H1 (cell line): ENCODE data around the gene RPLP2. TPM values are rescaled to one million over a fixed set of nuclear protein-coding genes. Genes with fewer than 3 reads are reported as not detected.

Source experiments
- CTCF ChIA-PET: fragments of 300-600 bp; sonication (Branson Sonifier 250); formaldehyde crosslinking; loops from one replicate; lab custom pipeline; 2021; ENCODE audit not compliant: partially characterized antibody; lab: Charles Lee
- POLR2A ChIA-PET: fragments of 300-600 bp; sonication (Branson Sonifier 250); formaldehyde crosslinking; loops from one replicate; lab custom pipeline; 2021; ENCODE audit warnings: inconsistent platforms; ENCODE audit not compliant: partially characterized antibody; lab: Charles Lee
- DNase-seq, 2 experiments: peaks; one replicate each; pipeline versions ENCODE4 v3.0.0 to v3.0.0-alpha.2; 2010 to 2022; ENCODE audit warnings: low spot score in 2 of 2, low read depth in 1 of 2, mixed read lengths in 1 of 2
- FAIRE-seq: peaks from 2 replicates; lab custom pipeline; 2011; peaks lifted over from hg19 to GRCh38; lab: Jason Lieb, UNC
- H2AFZ ChIP-seq: 2 replicates; pipeline ENCODE4 v1.8.1; 2012; ENCODE audit warnings: low read length, inconsistent platforms
- H2AK5ac ChIP-seq: 2 replicates; pipeline ENCODE4 v1.6.1; 2013; ENCODE audit warnings: low read depth, low read length
- H2BK120ac ChIP-seq: replicated peaks from 2 replicates; pipeline ENCODE3; 2013; ENCODE audit warnings: low read depth, low read length, inconsistent platforms
- H2BK12ac ChIP-seq: 2 replicates; pipeline ENCODE4 v1.6.1; 2013; ENCODE audit warnings: low read depth, low read length
- H2BK15ac ChIP-seq: 2 replicates; pipeline ENCODE4 v1.6.1; 2013; ENCODE audit warnings: low read length
- H2BK20ac ChIP-seq: 2 replicates; pipeline ENCODE4 v1.6.1; 2013; ENCODE audit warnings: low read length
- H2BK5ac ChIP-seq: 2 replicates; pipeline ENCODE4 v1.6.1; 2013; ENCODE audit warnings: low read depth, low read length
- H3K14ac ChIP-seq: 2 replicates; pipeline ENCODE4 v1.6.1; 2013; ENCODE audit warnings: inconsistent platforms; ENCODE audit not compliant: insufficient read length
- H3K18ac ChIP-seq: 2 replicates; pipeline ENCODE4 v1.6.1; 2013; ENCODE audit warnings: low read length; ENCODE audit errors: extremely low read depth
- H3K23ac ChIP-seq: 2 replicates; pipeline ENCODE4 v1.6.1; 2013; ENCODE audit warnings: inconsistent platforms; ENCODE audit not compliant: insufficient read length
- H3K23me2 ChIP-seq: 2 replicates; pipeline ENCODE4 v1.6.1; 2013; ENCODE audit warnings: low read depth, low read length
- H3K27ac ChIP-seq: 2 replicates; pipeline ENCODE4 v1.6.1; 2011; ENCODE audit warnings: low read depth, low read length, inconsistent platforms
- H3K27me3 ChIP-seq, 4 experiments: replicated peaks in 1 of 4; 1 replicate in 1 of 4; 2 replicates in 3 of 4; pipeline versions ENCODE4 v1.6.1 to v1.8.1; 2011 to 2013; ENCODE audit warnings: low read length in 3 of 4, mild to moderate bottlenecking in 3 of 4, inconsistent platforms in 2 of 4, mixed read lengths in 2 of 4, moderate library complexity in 1 of 4; ENCODE audit not compliant: control insufficient read depth in 3 of 4, insufficient read depth in 3 of 4; ENCODE audit errors: extremely low read depth in 1 of 4
- H3K36me3 ChIP-seq, 4 experiments: 2 replicates each; pipeline versions ENCODE4 v1.6.1 to v1.8.1; 2011 to 2013; ENCODE audit warnings: mild to moderate bottlenecking in 4 of 4, low read length in 3 of 4, moderate library complexity in 2 of 4, control low read depth in 1 of 4, inconsistent platforms in 1 of 4; ENCODE audit not compliant: insufficient read depth in 4 of 4, control insufficient read depth in 2 of 4
- H3K4ac ChIP-seq: replicated peaks from 2 replicates; pipeline ENCODE3; 2013; ENCODE audit warnings: low read length, low read depth, mixed read lengths, inconsistent platforms; ENCODE audit not compliant: insufficient read length
- H3K4me1 ChIP-seq, 4 experiments: replicated peaks in 1 of 4; 1 replicate in 1 of 4; 2 replicates in 3 of 4; pipeline versions ENCODE4 v1.6.1 to v1.8.1; 2011 to 2013; ENCODE audit warnings: low read length in 3 of 4, inconsistent platforms in 2 of 4, mixed read lengths in 1 of 4; ENCODE audit not compliant: insufficient read depth in 4 of 4, control insufficient read depth in 3 of 4
- H3K4me2 ChIP-seq, 2 experiments: 2 replicates each; pipeline versions ENCODE4 v1.6.1 to v1.8.1; 2011 to 2013; ENCODE audit warnings: low read depth in 2 of 2, low read length in 2 of 2, control low read depth in 1 of 2, inconsistent platforms in 1 of 2, mild to moderate bottlenecking in 1 of 2; ENCODE audit not compliant: insufficient read depth in 1 of 2
- H3K4me3 ChIP-seq, 4 experiments: fragments of 200-600, 300-600 bp in 1 of 4; sonication (generic), shearing (Covaris generic), sonication (Bioruptor Twin) in 1 of 4; 2 replicates each; pipeline versions ENCODE4 v1.5.1 to v1.8.1; 2011 to 2016; ENCODE audit warnings: low read length in 4 of 4, low read depth in 3 of 4, control low read depth in 2 of 4, inconsistent platforms in 2 of 4, mild to moderate bottlenecking in 2 of 4, mixed read lengths in 1 of 4, moderate library complexity in 1 of 4; ENCODE audit not compliant: insufficient read depth in 2 of 4; ENCODE audit errors: extremely low read depth in 1 of 4
- H3K56ac ChIP-seq: replicated peaks from 2 replicates; pipeline ENCODE3; 2013; ENCODE audit warnings: low read depth, mild to moderate bottlenecking, mixed read lengths, low read length, inconsistent platforms; ENCODE audit not compliant: insufficient read length
- H3K79me1 ChIP-seq: 2 replicates; pipeline ENCODE4 v1.6.1; 2013; ENCODE audit warnings: low read depth, low read length, control low read depth
- H3K79me2 ChIP-seq, 2 experiments: 2 replicates each; pipeline versions ENCODE4 v1.6.1 to v1.8.1; 2012 to 2013; ENCODE audit warnings: low read length in 2 of 2, mild to moderate bottlenecking in 2 of 2, inconsistent platforms in 1 of 2; ENCODE audit not compliant: insufficient read depth in 2 of 2, control insufficient read depth in 1 of 2
- H3K9ac ChIP-seq, 4 experiments: replicated peaks in 1 of 4; 1 replicate in 1 of 4; 2 replicates in 3 of 4; pipeline versions ENCODE4 v1.6.1 to v1.8.1; 2011 to 2013; ENCODE audit warnings: low read depth in 3 of 4, low read length in 3 of 4, control low read depth in 2 of 4, mild to moderate bottlenecking in 2 of 4, moderate library complexity in 2 of 4, inconsistent platforms in 1 of 4; ENCODE audit errors: extremely low read depth in 1 of 4
- H3K9me3 ChIP-seq, 2 experiments: 2 replicates each; pipeline versions ENCODE4 v1.6.1 to v1.8.1; 2012 to 2013; ENCODE audit warnings: mild to moderate bottlenecking in 2 of 2, moderate library complexity in 2 of 2, control low read depth in 1 of 2, inconsistent platforms in 1 of 2, low read depth in 1 of 2, low read length in 1 of 2, mixed read lengths in 1 of 2; ENCODE audit not compliant: insufficient read depth in 2 of 2
- H4K20me1 ChIP-seq, 2 experiments: replicated peaks in 1 of 2; 2 replicates each; pipeline versions ENCODE3 to v1.8.1; 2011 to 2013; ENCODE audit warnings: inconsistent platforms in 2 of 2, low read length in 2 of 2, mild to moderate bottlenecking in 1 of 2; ENCODE audit not compliant: insufficient read depth in 2 of 2, control insufficient read depth in 1 of 2
- H4K5ac ChIP-seq: 2 replicates; pipeline ENCODE4 v1.6.1; 2013; ENCODE audit warnings: low read length, low read depth, mixed read lengths, inconsistent platforms; ENCODE audit not compliant: insufficient read length
- H4K8ac ChIP-seq: 2 replicates; pipeline ENCODE4 v1.8.0; 2013; ENCODE audit warnings: mild to moderate bottlenecking, moderate library complexity, low read length, inconsistent platforms; ENCODE audit not compliant: insufficient read depth; ENCODE audit errors: extremely low read depth
- H4K91ac ChIP-seq: replicated peaks from 2 replicates; pipeline ENCODE3; 2013; ENCODE audit warnings: low read length, mixed read lengths, inconsistent platforms; ENCODE audit not compliant: insufficient read length
- ASH2L ChIP-seq: fragments of 200-600, 300-600 bp; sonication (generic); IDR thresholded peaks from one replicate; pipeline ENCODE4 v1.7.1; 2017; ENCODE audit warnings: low read length
- BACH1 ChIP-seq: IDR thresholded peaks from 2 replicates; pipeline ENCODE4 v1.6.1; 2012; ENCODE audit warnings: low read length, improper control_type of control experiment
- CBX5 ChIP-seq: fragments of 300-800, 300-1000 bp; sonication (generic); IDR thresholded peaks from 2 replicates; pipeline ENCODE4 v1.7.1; 2016; ENCODE audit warnings: antibody characterized with exemption, low read length, low read depth
- CBX8 ChIP-seq: fragments of 300-800, 300-1000 bp; sonication (generic); IDR thresholded peaks from 2 replicates; pipeline ENCODE4 v1.7.1; 2016; ENCODE audit warnings: low read depth, low read length, borderline replicate concordance
- CHD2 ChIP-seq: IDR thresholded peaks from 2 replicates; pipeline ENCODE4 v1.6.1; 2012; ENCODE audit warnings: low read length, improper control_type of control experiment
- CREB1 ChIP-seq: IDR thresholded peaks from 2 replicates; pipeline ENCODE4 v1.6.1; 2012; ENCODE audit warnings: inconsistent platforms
- GABPA ChIP-seq: IDR thresholded peaks from 2 replicates; pipeline ENCODE4 v1.6.1; 2011; ENCODE audit warnings: mild to moderate bottlenecking, low read length, moderate library complexity, borderline replicate concordance; ENCODE audit not compliant: insufficient read depth
- JUND ChIP-seq: IDR thresholded peaks from 2 replicates; pipeline ENCODE4 v1.6.1; 2011; ENCODE audit warnings: mild to moderate bottlenecking, improper control_type of control experiment, low read length
- SIRT6 ChIP-seq: IDR thresholded peaks from one replicate; pipeline ENCODE4 v1.7.1; 2012; ENCODE audit warnings: low read length, inconsistent platforms
- SP1 ChIP-seq: IDR thresholded peaks from 2 replicates; pipeline ENCODE4 v1.6.1; 2011; ENCODE audit warnings: low read depth, low read length
- SP4 ChIP-seq: IDR thresholded peaks from 2 replicates; pipeline ENCODE4 v1.6.1; 2012; ENCODE audit warnings: low read length, inconsistent platforms
- TAF7 ChIP-seq: optimal IDR thresholded peaks from 2 replicates; pipeline ENCODE3; 2011; ENCODE audit warnings: low read depth, mild to moderate bottlenecking, inconsistent platforms, low read length, moderate library complexity, borderline replicate concordance
- TBP ChIP-seq: IDR thresholded peaks from 2 replicates; pipeline ENCODE4 v1.6.1; 2011; ENCODE audit warnings: low read depth, low read length, improper control_type of control experiment
- TCF12 ChIP-seq: IDR thresholded peaks from 2 replicates; pipeline ENCODE4 v1.6.1; 2011; ENCODE audit warnings: low read depth, mild to moderate bottlenecking, low read length
- WGBS, 2 experiments: shearing (Covaris generic) in 1 of 2; methylation state at CpG; one replicate each; pipeline versions ENCODE4 v1.1.6 to v1.1.7; 2013 to 2015; ENCODE audit warnings: low lambda C conversion rate in 2 of 2, mixed read lengths in 2 of 2, inconsistent platforms in 1 of 2, low coverage in 1 of 2, missing lambda C conversion rate in 1 of 2; ENCODE audit not compliant: insufficient replicate concordance in 2 of 2, insufficient coverage in 1 of 2, insufficient read length in 1 of 2; ENCODE audit errors: extremely low coverage in 1 of 2, missing lambda C conversion rate in 1 of 2; 5-methylcytosine and 5-hydroxymethylcytosine counted together
- polyA plus RNA-seq, 7 experiments: library from polyadenylated mRNA; depleted of rRNA in 3 of 7; stranded (reverse) in 5 of 7; unstranded in 2 of 7; fragments of >200 nt in 5 of 7; fragments of 200-250 nt in 2 of 7; gene quantifications; 1 replicate in 5 of 7; 2 replicates in 1 of 7; 4 replicates in 1 of 7; pipeline versions ENCODE4 v1.2.1 to v1.2.3, GENCODE V29; 2011 to 2013; ENCODE audit warnings: missing spikeins in 2 of 7, mixed read lengths in 2 of 7
- total RNA-seq: library from RNA; stranded (reverse); fragmentation: NEBNext Ultra II Directional; extraction: Animal tissue kit (Norgen Biotek cat#: 25700); gene quantifications from 2 replicates; pipeline ENCODE4 v1.2.1, GENCODE V29; 2021
- TF ChIP-seq, protein P1 (sequence below): IDR thresholded peaks from 2 replicates; pipeline ENCODE4 v1.6.1; 2012; ENCODE audit warnings: inconsistent platforms

Gene RPLP2
- total and polyA plus RNA-seq, 2 of the 8 experiments (the other 6 are each of a cell fraction or from before 2014, with no cell fraction given) = 1,789 to 2,106 TPM

DNA sequence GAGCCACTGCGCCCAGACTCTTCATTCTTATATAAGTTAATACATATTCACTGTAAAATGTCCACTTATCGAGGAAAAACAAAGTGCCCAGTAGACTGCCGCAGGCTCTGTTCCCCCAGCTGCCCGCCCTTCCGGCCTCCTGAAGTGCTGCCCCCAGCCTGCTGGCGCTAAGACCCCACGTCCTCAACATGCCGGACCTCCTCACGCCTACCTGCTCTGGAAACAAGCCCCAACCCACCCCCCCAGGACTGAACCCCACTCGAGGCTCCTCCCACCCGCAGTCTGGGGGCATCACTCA, 33.6 kb upstream of the RPLP2 start:
- H3K79me2 ChIP-seq = peaks cover 7 to 43% of the 10 kb centered on the region in 2 experiments; a peak in 3 of 4 replicates
- no peak overlapping the region for H2BK120ac ChIP-seq
- H3K56ac ChIP-seq = peak overlapping the region; percentile 92
- ChIA-PET POLR2A (interaction anchor here (0.5 to 35.3 kb wide), 16 partner anchors 10 to 278 kb away, joined by 3 to 636 read pairs (median 5); partner anchors contain the start of genes CEND1, PNPLA2, RPLP2 and TALDO1), CTCF (interaction anchor here (0.6 to 2.9 kb wide), 12 partner anchors 10 to 923 kb away, joined by 3 to 15 read pairs (median 4); no protein-coding TSS in a partner anchor)
- no peak overlapping the region for H2BK20ac ChIP-seq
- no peak overlapping the region; a peak in 4 of 7 replicates for H3K9ac ChIP-seq
- H3K4me3 ChIP-seq = peak overlapping the region; percentile 77 to 91 (median 85)
- 0 out of 2 replicates have a peak overlapping the region, but pooled peaks have one; percentile 77 for H2BK5ac ChIP-seq
- peak overlapping the region; percentile 63 for H4K5ac ChIP-seq
- H4K20me1 ChIP-seq = peaks cover 18 to 31% of the 10 kb centered on the region in 2 experiments
- H3K14ac ChIP-seq = no peak overlapping the region
- peaks cover 3 to 11% (median 5%) of the 10 kb centered on the region in 4 experiments; a peak in 4 of 8 replicates for H3K36me3 ChIP-seq
- H3K27me3 ChIP-seq = no peaks in the 10 kb centered on the region
- H3K4me1 ChIP-seq = peaks cover 0 to 15% (median 7%) of the 10 kb centered on the region in 4 experiments; a peak in 6 of 7 replicates
- no peaks in the 10 kb centered on the region for H3K9me3 ChIP-seq
- H3K23me2 ChIP-seq = peaks cover 13% of the 10 kb centered on the region; the same call in 1 of the 2 replicates
- H2BK12ac ChIP-seq = no peak overlapping the region
- H2BK15ac ChIP-seq = no peak overlapping the region
- peak overlapping the region; percentile 81; the same call in 1 of the 2 replicates for H3K18ac ChIP-seq
- FAIRE-seq (no peak), DNase-seq (peak in 1 of 2 experiments; percentile 50)
- H3K4me2 ChIP-seq = peak overlapping the region; percentile 82 to 86
- no peak overlapping the region for H3K27ac ChIP-seq
- 43% methylated on average over 7 of the region's 11 CpGs; no CpG with 5 or more reads in 1 of the 2 experiments for WGBS, 2 experiments
- no peak overlapping the region for H3K23ac ChIP-seq
- H2AK5ac ChIP-seq = no peak overlapping the region
- peak overlapping the region; percentile 62; the same call in 1 of the 2 replicates for H4K8ac ChIP-seq
- no peak overlapping the region for H2AFZ ChIP-seq
- peak overlapping the region; percentile 45 for H4K91ac ChIP-seq
- H3K79me1 ChIP-seq = 0 out of 2 replicates have a peak, but pooled peaks cover 6% of the 10 kb centered on the region
- peak overlapping the region; percentile 36 for H3K4ac ChIP-seq
- TF ChIP-seq SP4 (no peak), SP1 (no peak), BACH1 (no peak), CHD2 (no peak), GABPA (no peak), CBX8 (no peak), TBP (no peak), TAF7 (no peak), ASH2L (no peak), CBX5 (no peak), CREB1 (no peak), TCF12 (no peak), SIRT6 (no peak), JUND (no peak)
- TF ChIP-seq, protein P1, sequence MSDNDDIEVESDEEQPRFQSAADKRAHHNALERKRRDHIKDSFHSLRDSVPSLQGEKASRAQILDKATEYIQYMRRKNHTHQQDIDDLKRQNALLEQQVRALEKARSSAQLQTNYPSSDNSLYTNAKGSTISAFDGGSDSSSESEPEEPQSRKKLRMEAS = no peak
